HepG2 (cell line): ENCODE results near the gene FAM20A. TPM values are rescaled to one million over a fixed set of nuclear protein-coding genes. Genes with fewer than 3 reads are reported as not detected.

Experiments
- CHD2 ChIP-seq: IDR thresholded peaks from 2 replicates; pipeline ENCODE4 v1.6.1; 2011; ENCODE audit warnings: low read depth, low read length, improper control_type of control experiment
- E2F1 ChIP-seq: sonication (generic); formaldehyde crosslinking; IDR thresholded peaks from 2 replicates; pipeline ENCODE4 v1.5.0; 2020; ENCODE audit warnings: missing genetic modification reagents
- GATA4 ChIP-seq: sonication (generic); IDR thresholded peaks from 2 replicates; pipeline ENCODE4 v1.6.1; 2016; ENCODE audit warnings: antibody characterized with exemption, low read depth, borderline replicate concordance
- MEIS2 ChIP-seq: sonication (generic); formaldehyde crosslinking; IDR thresholded peaks from 2 replicates; pipeline ENCODE4 v1.9.0; 2021; ENCODE audit warnings: mild to moderate bottlenecking, missing genetic modification reagents
- MXI1 ChIP-seq: IDR thresholded peaks from 3 replicates; pipeline ENCODE4 v1.6.1; 2012; ENCODE audit warnings: low read depth, low read length, inconsistent platforms, borderline replicate concordance
- NPAS2 ChIP-seq: sonication (generic); formaldehyde crosslinking; IDR thresholded peaks from 2 replicates; pipeline ENCODE4 v1.8.0; 2022; ENCODE audit warnings: mild to moderate bottlenecking, missing genetic modification reagents, borderline replicate concordance
- PHF21A ChIP-seq: sonication (generic); formaldehyde crosslinking; IDR thresholded peaks from 2 replicates; pipeline ENCODE4 v1.5.0; 2020; ENCODE audit warnings: mild to moderate bottlenecking, missing genetic modification reagents
- PPARG ChIP-seq: conservative IDR thresholded peaks from 2 replicates; pipeline ENCODE4 v1.6.1; 2016; ENCODE audit warnings: missing biosample characterization, missing genetic modification reagents
- REXO4 ChIP-seq: sonication (generic); formaldehyde crosslinking; IDR thresholded peaks from 2 replicates; pipeline ENCODE4 v1.8.0; 2022; ENCODE audit warnings: missing genetic modification reagents, mild to moderate bottlenecking, borderline replicate concordance
- TCF7 ChIP-seq: sonication (generic); IDR thresholded peaks from 2 replicates; pipeline ENCODE4 v1.6.1; 2016; ENCODE audit warnings: antibody characterized with exemption, low read depth
- ZBTB10 ChIP-seq: sonication (generic); formaldehyde crosslinking; IDR thresholded peaks from 2 replicates; pipeline ENCODE4 v1.4.0; 2020; ENCODE audit warnings: missing genetic modification reagents, borderline replicate concordance
- ZNF10 ChIP-seq: sonication (generic); formaldehyde crosslinking; IDR thresholded peaks from 2 replicates; pipeline ENCODE4 v1.4.0; 2020; ENCODE audit warnings: mild to moderate bottlenecking, low read depth, missing genetic modification reagents, borderline replicate concordance
- ZNF17 ChIP-seq: sonication (generic); formaldehyde crosslinking; IDR thresholded peaks from 2 replicates; pipeline ENCODE4 v1.5.0; 2020; ENCODE audit warnings: mild to moderate bottlenecking, missing genetic modification reagents
- ZNF275 ChIP-seq: sonication (generic); formaldehyde crosslinking; IDR thresholded peaks from 2 replicates; pipeline ENCODE4 v1.8.0; 2022; ENCODE audit warnings: missing genetic modification reagents, mild to moderate bottlenecking, inconsistent platforms, borderline replicate concordance
- ZNF567 ChIP-seq: sonication (generic); formaldehyde crosslinking; IDR thresholded peaks from 2 replicates; pipeline ENCODE4 v1.8.1; 2023; ENCODE audit warnings: mild to moderate bottlenecking, missing genetic modification reagents, borderline replicate concordance
- ZSCAN25 ChIP-seq: sonication (generic); formaldehyde crosslinking; IDR thresholded peaks from 2 replicates; pipeline ENCODE4 v1.8.0; 2022; ENCODE audit warnings: mild to moderate bottlenecking, missing genetic modification reagents
- polyA plus RNA-seq, 8 experiments: library from polyadenylated mRNA; depleted of rRNA in 3 of 8; stranded (reverse) in 7 of 8; unstranded in 1 of 8; fragments of >200 nt; fragmentation: Illumina TruSeq in 4 of 8; extraction: Trizol in 4 of 8; gene quantifications; 2 replicates each; pipeline versions ENCODE4 v1.2.1 to v1.2.3, GENCODE V29; 2011 to 2016; ENCODE audit warnings: low read depth in 4 of 8, missing spikeins in 1 of 8, mixed read lengths in 1 of 8; ENCODE audit not compliant: insufficient read depth in 1 of 8
- total RNA-seq, 5 experiments: library from RNA; depleted of rRNA; stranded (reverse); fragments of >200 nt; fragmentation: Illumina TruSeq; extraction: Trizol; gene quantifications; 2 replicates each; pipeline ENCODE4 v1.2.3, GENCODE V29; 2016; ENCODE audit warnings: low read depth in 1 of 5
- TF ChIP-seq, protein P1 (sequence below): sonication (generic); formaldehyde crosslinking; IDR thresholded peaks from 2 replicates; pipeline ENCODE4 v1.8.0; 2022; ENCODE audit warnings: low read depth, missing genetic modification reagents

FAM20A gene
- total and polyA plus RNA-seq, 2 of the 13 experiments (the other 11 are each of a cell fraction or from before 2014, with no cell fraction given): 9.3 to 20.7 TPM

GRCh38 chr17:68598545-68598961 lies 2.6 kb downstream of the FAM20A start (continued):
- TF ChIP-seq TCF7 (no peak), ZBTB10 (CRISPR knock-in tag) (no peak), ZSCAN25 (CRISPR knock-in tag) (no peak), PHF21A (no peak; the same call in 1 of the 2 replicates), ZNF275 (CRISPR knock-in tag) (no peak), ZNF10 (CRISPR knock-in tag) (no peak), GATA4 (no peak), MXI1 (no peak), ZNF567 (CRISPR knock-in tag) (no peak), CHD2 (no peak), NPAS2 (no peak), E2F1 (no peak; the same call in 1 of the 2 replicates), PPARG (CRISPR knock-in tag) (no peak), REXO4 (no peak), MEIS2 (CRISPR knock-in tag) (no peak), ZNF17 (CRISPR knock-in tag) (no peak)
- TF ChIP-seq, protein P1, sequence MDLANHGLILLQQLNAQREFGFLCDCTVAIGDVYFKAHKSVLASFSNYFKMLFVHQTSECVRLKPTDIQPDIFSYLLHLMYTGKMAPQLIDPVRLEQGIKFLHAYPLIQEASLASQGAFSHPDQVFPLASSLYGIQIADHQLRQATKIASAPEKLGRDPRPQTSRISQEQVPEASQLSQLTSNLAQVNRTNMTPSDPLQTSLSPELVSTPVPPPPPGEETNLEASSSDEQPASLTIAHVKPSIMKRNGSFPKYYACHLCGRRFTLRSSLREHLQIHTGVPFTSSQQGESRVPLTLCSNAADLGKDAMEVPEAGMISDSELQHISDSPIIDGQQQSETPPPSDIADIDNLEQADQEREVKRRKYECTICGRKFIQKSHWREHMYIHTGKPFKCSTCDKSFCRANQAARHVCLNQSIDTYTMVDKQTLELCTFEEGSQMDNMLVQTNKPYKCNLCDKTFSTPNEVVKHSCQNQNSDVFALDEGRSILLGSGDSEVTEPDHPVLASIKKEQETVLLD (CRISPR knock-in tag): no peak
